ENCODE results near the gene TPH1.

DNA sequence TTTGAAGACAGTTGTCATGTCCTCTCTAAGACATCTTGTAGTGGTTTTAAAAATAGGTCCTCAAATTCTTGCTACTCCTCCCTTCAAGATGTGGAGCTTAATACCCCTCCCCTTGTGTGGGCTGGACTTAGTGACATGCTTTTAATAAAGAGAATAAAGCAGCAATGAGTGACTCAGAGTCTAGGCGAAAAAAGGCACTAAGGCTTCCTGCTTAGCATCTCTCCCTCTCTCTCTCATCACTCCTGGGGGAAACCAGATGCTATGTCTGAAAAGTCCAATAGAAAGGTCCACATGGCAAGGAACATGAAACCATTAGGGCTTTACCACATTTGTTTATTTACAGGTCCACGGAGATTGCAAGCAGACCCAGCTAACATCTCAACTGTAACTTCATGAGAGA, 44.9 kb downstream of the TPH1 start:
- TF ChIP-seq TAF1 (IDR thresholded peaks at IDR 0.05; ENCODE audit: low read depth), result no peak
- no peak for TF ChIP-seq CREB1 (IDR thresholded peaks at IDR 0.05; ENCODE audit: low read depth)
- no peak for TF ChIP-seq RAD21 (IDR thresholded peaks at IDR 0.05; ENCODE audit: low read depth)
- TF ChIP-seq, protein P1, sequence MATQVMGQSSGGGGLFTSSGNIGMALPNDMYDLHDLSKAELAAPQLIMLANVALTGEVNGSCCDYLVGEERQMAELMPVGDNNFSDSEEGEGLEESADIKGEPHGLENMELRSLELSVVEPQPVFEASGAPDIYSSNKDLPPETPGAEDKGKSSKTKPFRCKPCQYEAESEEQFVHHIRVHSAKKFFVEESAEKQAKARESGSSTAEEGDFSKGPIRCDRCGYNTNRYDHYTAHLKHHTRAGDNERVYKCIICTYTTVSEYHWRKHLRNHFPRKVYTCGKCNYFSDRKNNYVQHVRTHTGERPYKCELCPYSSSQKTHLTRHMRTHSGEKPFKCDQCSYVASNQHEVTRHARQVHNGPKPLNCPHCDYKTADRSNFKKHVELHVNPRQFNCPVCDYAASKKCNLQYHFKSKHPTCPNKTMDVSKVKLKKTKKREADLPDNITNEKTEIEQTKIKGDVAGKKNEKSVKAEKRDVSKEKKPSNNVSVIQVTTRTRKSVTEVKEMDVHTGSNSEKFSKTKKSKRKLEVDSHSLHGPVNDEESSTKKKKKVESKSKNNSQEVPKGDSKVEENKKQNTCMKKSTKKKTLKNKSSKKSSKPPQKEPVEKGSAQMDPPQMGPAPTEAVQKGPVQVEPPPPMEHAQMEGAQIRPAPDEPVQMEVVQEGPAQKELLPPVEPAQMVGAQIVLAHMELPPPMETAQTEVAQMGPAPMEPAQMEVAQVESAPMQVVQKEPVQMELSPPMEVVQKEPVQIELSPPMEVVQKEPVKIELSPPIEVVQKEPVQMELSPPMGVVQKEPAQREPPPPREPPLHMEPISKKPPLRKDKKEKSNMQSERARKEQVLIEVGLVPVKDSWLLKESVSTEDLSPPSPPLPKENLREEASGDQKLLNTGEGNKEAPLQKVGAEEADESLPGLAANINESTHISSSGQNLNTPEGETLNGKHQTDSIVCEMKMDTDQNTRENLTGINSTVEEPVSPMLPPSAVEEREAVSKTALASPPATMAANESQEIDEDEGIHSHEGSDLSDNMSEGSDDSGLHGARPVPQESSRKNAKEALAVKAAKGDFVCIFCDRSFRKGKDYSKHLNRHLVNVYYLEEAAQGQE (IDR thresholded peaks at IDR 0.05; ENCODE audit: low read depth), result no peak
- TF ChIP-seq, protein P2, sequence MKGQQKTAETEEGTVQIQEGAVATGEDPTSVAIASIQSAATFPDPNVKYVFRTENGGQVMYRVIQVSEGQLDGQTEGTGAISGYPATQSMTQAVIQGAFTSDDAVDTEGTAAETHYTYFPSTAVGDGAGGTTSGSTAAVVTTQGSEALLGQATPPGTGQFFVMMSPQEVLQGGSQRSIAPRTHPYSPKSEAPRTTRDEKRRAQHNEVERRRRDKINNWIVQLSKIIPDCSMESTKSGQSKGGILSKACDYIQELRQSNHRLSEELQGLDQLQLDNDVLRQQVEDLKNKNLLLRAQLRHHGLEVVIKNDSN (IDR thresholded peaks at IDR 0.05), result no peak
- no peak for TF ChIP-seq EP300 (IDR thresholded peaks at IDR 0.05; ENCODE audit: borderline replicate concordance)
- TF ChIP-seq TCF12 (IDR thresholded peaks at IDR 0.05; ENCODE audit: low read depth), result no peak
- no peak for TF ChIP-seq YY1 (IDR thresholded peaks at IDR 0.05; ENCODE audit: low read depth)
- TF ChIP-seq EGR1 (IDR thresholded peaks at IDR 0.05), result no peak

All from Ishikawa (cell line).